Measurements from ENCODE around the gene POLR2E. TPM values are rescaled to one million over a fixed set of nuclear protein-coding genes. Genes with fewer than 3 reads are reported as not detected.

POLR2E gene
- total and polyA plus RNA-seq, 9 of the 15 experiments (the other 6 are each of a cell fraction or from before 2014, with no cell fraction given), result 3.4 to 413 (median 244) TPM

DNA sequence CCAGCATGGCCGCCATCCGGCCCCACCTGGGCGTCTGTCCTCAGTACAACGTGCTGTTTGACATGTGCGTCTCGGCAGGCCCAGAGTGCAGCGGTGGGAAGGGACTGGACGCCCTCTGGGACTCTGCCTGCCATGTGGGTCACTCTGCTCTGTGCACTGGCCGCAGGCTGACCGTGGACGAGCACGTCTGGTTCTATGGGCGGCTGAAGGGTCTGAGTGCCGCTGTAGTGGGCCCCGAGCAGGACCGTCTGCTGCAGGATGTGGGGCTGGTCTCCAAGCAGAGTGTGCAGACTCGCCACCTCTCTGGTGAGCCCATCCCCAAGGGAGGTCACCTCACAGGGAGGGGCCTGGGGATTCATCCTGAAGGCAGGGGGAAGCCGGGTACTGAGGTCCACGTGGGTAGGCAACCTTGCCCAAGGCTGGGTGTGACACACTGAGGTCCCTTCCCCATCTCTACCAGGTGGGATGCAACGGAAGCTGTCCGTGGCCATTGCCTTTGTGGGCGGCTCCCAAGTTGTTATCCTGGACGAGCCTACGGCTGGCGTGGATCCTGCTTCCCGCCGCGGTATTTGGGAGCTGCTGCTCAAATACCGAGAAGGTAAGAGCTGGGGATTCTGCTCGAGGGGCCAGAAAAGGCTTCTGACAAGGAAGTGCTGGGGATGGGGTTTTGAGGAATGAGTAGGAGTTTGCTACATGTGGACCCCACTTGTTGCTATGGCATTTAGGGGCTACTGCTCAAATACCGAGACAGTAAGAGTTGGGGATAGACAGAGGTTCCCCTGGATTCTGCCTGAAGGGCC is 44.0 kb downstream of the POLR2E start:
- Histone ChIP-seq H3K79me2 (ENCODE audit: control insufficient read depth, insufficient read depth, low read length) (peaks cover 8% of the 10 kb centered on the region), H3K27ac (ENCODE audit: extremely low read depth, low read depth, low read length) (no peak overlapping the region), H3K4me1 (replicated peaks in 1 of 2; ENCODE audit: control insufficient read depth in 2 of 2, insufficient read depth in 2 of 2, low read length in 2 of 2) (peaks cover 0 to 65% of the 10 kb centered on the region in 2 experiments; a peak in 3 of 5 replicates), H3K36me3 (ENCODE audit: control insufficient read depth, insufficient read depth, low read length) (peaks cover 74% of the 10 kb centered on the region), H3K9me1 (ENCODE audit: control insufficient read depth, insufficient read depth, low read length) (no peaks in the 10 kb centered on the region), H3K27me3 (ENCODE audit: control insufficient read depth in 2 of 2, insufficient read depth in 2 of 2, low read length in 2 of 2) (no peaks in the 10 kb centered on the region), H4K20me1 (replicated peaks; ENCODE audit: control insufficient read depth, insufficient read depth, low read length) (0 out of 2 replicates have a peak, but pooled peaks cover 4% of the 10 kb centered on the region), H3K9ac (ENCODE audit: insufficient read depth in 1 of 2, low read depth in 2 of 2, low read length in 2 of 2) (no peak overlapping the region), H2AFZ (ENCODE audit: low read depth, low read length) (no peak overlapping the region), H3K9me3 (replicated peaks; ENCODE audit: control insufficient read depth, insufficient read depth, low read depth, low read length) (no peaks in the 10 kb centered on the region), H3K4me2 (ENCODE audit: insufficient read depth, low read length) (no peak overlapping the region), H3K4me3 (no peak overlapping the region)
- in situ Hi-C loops (cut with MboI), result no loop called here
- no peak for ATAC-seq
- no peak for FAIRE-seq
- ChIA-PET CTCF (ENCODE audit: low intra/inter-chr PET ratio) (no interaction called here), POLR2A (no interaction called here)
- no TSS peak for BruUV-seq (replicated peaks)
- no peak for DNase-seq (ENCODE audit: extremely low read depth in 1 of 4, low spot score in 3 of 4)
- WGBS (ENCODE audit: insufficient coverage, low coverage, missing lambda C conversion rate), result 90% methylated on average over 30 of the region's 31 CpGs
- intact Hi-C loops (cut with micrococcal nuclease), result no loop called here
- TF ChIP-seq, protein P1, sequence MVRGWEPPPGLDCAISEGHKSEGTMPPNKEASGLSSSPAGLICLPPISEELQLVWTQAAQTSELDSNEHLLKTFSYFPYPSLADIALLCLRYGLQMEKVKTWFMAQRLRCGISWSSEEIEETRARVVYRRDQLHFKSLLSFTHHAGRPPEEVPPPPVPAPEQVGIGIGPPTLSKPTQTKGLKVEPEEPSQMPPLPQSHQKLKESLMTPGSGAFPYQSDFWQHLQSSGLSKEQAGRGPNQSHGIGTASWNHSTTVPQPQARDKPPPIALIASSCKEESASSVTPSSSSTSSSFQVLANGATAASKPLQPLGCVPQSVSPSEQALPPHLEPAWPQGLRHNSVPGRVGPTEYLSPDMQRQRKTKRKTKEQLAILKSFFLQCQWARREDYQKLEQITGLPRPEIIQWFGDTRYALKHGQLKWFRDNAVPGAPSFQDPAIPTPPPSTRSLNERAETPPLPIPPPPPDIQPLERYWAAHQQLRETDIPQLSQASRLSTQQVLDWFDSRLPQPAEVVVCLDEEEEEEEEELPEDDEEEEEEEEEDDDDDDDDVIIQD (CRISPR knock-in tag; IDR thresholded peaks at IDR 0.05), result no peak
- TF ChIP-seq CCAR2 (IDR thresholded peaks at IDR 0.05; ENCODE audit: low read depth, low read length) (no peak), YY1 (IDR thresholded peaks at IDR 0.05; ENCODE audit: borderline replicate concordance in 1 of 3, control insufficient read depth in 1 of 3, extremely low read depth in 1 of 3, insufficient read depth in 3 of 3, insufficient read length in 1 of 3, insufficient replicate concordance in 2 of 3, low read depth in 1 of 3, low read length in 2 of 3) (peak in 1 of 3 experiments; percentile 13), EGR1 (conservative IDR thresholded peaks at IDR 0.05) (no peak), POLR2A (conservative IDR thresholded peaks at IDR 0.05) (peak; percentile 52), GABPB1 (CRISPR knock-in tag; IDR thresholded peaks at IDR 0.05) (no peak), ZNF589 (CRISPR knock-in tag; IDR thresholded peaks at IDR 0.05; ENCODE audit: low read depth) (no peak), ZNF174 (CRISPR knock-in tag; IDR thresholded peaks at IDR 0.05) (no peak), TBP (optimal IDR thresholded peaks at IDR 0.05; ENCODE audit: low read depth, low read length) (no peak), POLR2G (IDR thresholded peaks at IDR 0.05; ENCODE audit: low read depth, low read length) (peak; percentile 47; the same call in 1 of the 2 replicates), ZBTB9 (CRISPR knock-in tag; IDR thresholded peaks at IDR 0.05) (no peak), ILF3 (IDR thresholded peaks at IDR 0.05; ENCODE audit: borderline replicate concordance) (no peak), PHF20 (IDR thresholded peaks at IDR 0.05; ENCODE audit: partially characterized antibody) (no peak)
- TF ChIP-seq, protein P2, sequence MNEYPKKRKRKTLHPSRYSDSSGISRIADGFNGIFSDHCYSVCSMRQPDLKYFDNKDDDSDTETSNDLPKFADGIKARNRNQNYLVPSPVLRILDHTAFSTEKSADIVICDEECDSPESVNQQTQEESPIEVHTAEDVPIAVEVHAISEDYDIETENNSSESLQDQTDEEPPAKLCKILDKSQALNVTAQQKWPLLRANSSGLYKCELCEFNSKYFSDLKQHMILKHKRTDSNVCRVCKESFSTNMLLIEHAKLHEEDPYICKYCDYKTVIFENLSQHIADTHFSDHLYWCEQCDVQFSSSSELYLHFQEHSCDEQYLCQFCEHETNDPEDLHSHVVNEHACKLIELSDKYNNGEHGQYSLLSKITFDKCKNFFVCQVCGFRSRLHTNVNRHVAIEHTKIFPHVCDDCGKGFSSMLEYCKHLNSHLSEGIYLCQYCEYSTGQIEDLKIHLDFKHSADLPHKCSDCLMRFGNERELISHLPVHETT (CRISPR knock-in tag; conservative IDR thresholded peaks at IDR 0.05 in 1 of 2, IDR thresholded peaks at IDR 0.05 in 1 of 2), result no peak

All from K562 (cell line).